Measurements from ENCODE around the gene PRICKLE2.

- TF ChIP-seq CTCF (conservative IDR thresholded peaks at IDR 0.05; ENCODE audit: low read depth in 2 of 2) (no peak), EZH2 (IDR thresholded peaks at IDR 0.05; ENCODE audit: low read depth, unreplicated experiment) (no peak), CREB1 (CRISPR knock-in tag; IDR thresholded peaks at IDR 0.05; ENCODE audit: low read depth) (no peak), POLR2AphosphoS5 (IDR thresholded peaks at IDR 0.05; ENCODE audit: low read depth) (no peak), ZNF114 (CRISPR knock-in tag; IDR thresholded peaks at IDR 0.05) (no peak), REST (IDR thresholded peaks at IDR 0.05; ENCODE audit: unreplicated experiment) (no peak)
Observed at GRCh38 chr3:64176461-64176996, 48.7 kb downstream of the PRICKLE2 start.

Data from GM23338 (cell line).